Motor neuron (in vitro differentiated cells): Measurements from ENCODE around the gene MAML2. TPM values are rescaled to one million over a fixed set of nuclear protein-coding genes. Genes with fewer than 3 reads are reported as not detected.
A peak's percentile ranks its signal among the peaks of the same experiment; 100 is the strongest.

Experiments used
- ATAC-seq, 8 experiments: fragments of 200-7000 bp; cut with Tn5 transposase; replicated peaks in 6 of 8; 2 replicates each; pipeline ENCODE4 v1.8.0; 2021; ENCODE audit warnings: mild to moderate bottlenecking in 8 of 8, moderate library complexity in 8 of 8
- H3K27ac ChIP-seq, 2 donors: fragments of 250-450 bp; sonication (Bioruptor Pico); 2 replicates each; pipeline ENCODE4 v1.9.0; 2021; ENCODE audit warnings: antibody characterized with exemption in 2 of 2, mild to moderate bottlenecking in 2 of 2, moderate library complexity in 1 of 2
- H3K4me1 ChIP-seq, 2 donors: fragments of 250-450 bp; sonication (Bioruptor Pico); replicated peaks in 1 of 2; 2 replicates each; pipeline ENCODE4 v1.6.1; 2021; ENCODE audit warnings: antibody characterized with exemption in 2 of 2, mild to moderate bottlenecking in 2 of 2, moderate library complexity in 1 of 2
- H3K4me3 ChIP-seq, 5 donors: fragments of 250-450 bp; sonication (Bioruptor Pico); 2 replicates each; pipeline ENCODE4 v1.9.0; 2021; ENCODE audit warnings: antibody characterized with exemption in 5 of 5, mild to moderate bottlenecking in 5 of 5, moderate library complexity in 4 of 5
- WGBS, 10 experiments: fragments of 450-650 bp; shearing (Covaris generic); methylation state at CpG; one replicate each; pipeline ENCODE4 v1.0.0; 2022; 5-methylcytosine and 5-hydroxymethylcytosine counted together
- in situ Hi-C, 9 experiments: fragments of 400-800 bp; cut with MboI; loops; one replicate each; pipeline ENCODE4 v1.15.0; 2021; ENCODE audit warnings: low sequenced_read_pairs in 9 of 9, low pct_unique_long_range_greater_than_20kb in 2 of 9; ENCODE audit not compliant: unreplicated experiment in 9 of 9
- total RNA-seq, 8 experiments: library from RNA; unstranded; fragments of 300-600 nt; gene quantifications; 2 replicates each; pipeline versions ENCODE4 v1.2.3 to v1.2.4, GENCODE V29; 2022

MAML2 gene
- total RNA-seq, 8 experiments from 2014 or later = 4.9 to 21.2 (median 6.4) TPM

- in situ Hi-C loops = no loop called here
- peak in 5 of 8 experiments; percentile 82 to 85 (median 83) for ATAC-seq
- H3K27ac ChIP-seq = peak overlapping the region; percentile 17 to 34
- 13 to 93% (median 71%) methylated on average over 1 to 6 of the region's 6 CpGs; no CpG with 5 or more reads in 4 of the 10 experiments for WGBS, 10 experiments
- H3K4me1 ChIP-seq = peaks cover 30 to 33% of the 10 kb centered on the region in 2 donors
- no peak overlapping the region for H3K4me3 ChIP-seq
These were observed 258.2 kb downstream of the MAML2 start for GRCh38 chr11:96084610-96085318.

GRCh38 chr11:96082936-96083335 is 260.1 kb downstream of the MAML2 start:
- Histone ChIP-seq H3K4me3 (no peak overlapping the region), H3K4me1 (peaks cover 30 to 33% of the 10 kb centered on the region in 2 donors), H3K27ac (no peak overlapping the region)
- WGBS, 10 experiments = 80 to 100% (median 93%) methylated on average over 1 to 2 of the region's 2 CpGs; no CpG with 5 or more reads in 3 of the 10 experiments
- ATAC-seq = no peak
- in situ Hi-C loops = no loop called here

GRCh38 chr11:96082002-96082899 is 260.7 kb downstream of the MAML2 start:
- Histone ChIP-seq H3K27ac (no peak overlapping the region), H3K4me3 (no peak overlapping the region), H3K4me1 (peaks cover 30 to 33% of the 10 kb centered on the region in 2 donors)
- no peak for ATAC-seq
- WGBS, 10 experiments = 67 to 100% (median 91%) methylated on average over 2 to 11 of the region's 11 CpGs
- in situ Hi-C loops = no loop called here

- in situ Hi-C loops = no loop called here
- no peak overlapping the region for H3K27ac ChIP-seq
- H3K4me3 ChIP-seq = no peak overlapping the region
- 61 to 100% (median 92%) methylated on average over 2 to 4 of the region's 4 CpGs; no CpG with 5 or more reads in 2 of the 10 experiments for WGBS, 10 experiments
- H3K4me1 ChIP-seq = peaks cover 30 to 32% of the 10 kb centered on the region in 2 donors
- no peak for ATAC-seq
These were observed 261.4 kb downstream of the MAML2 start for GRCh38 chr11:96081561-96081960.

- no peak overlapping the region for H3K27ac ChIP-seq
- peaks cover 30 to 32% of the 10 kb centered on the region in 2 donors for H3K4me1 ChIP-seq
- ATAC-seq = no peak
- in situ Hi-C loops = no loop called here
- WGBS, 10 experiments = 64 to 95% (median 86%) methylated on average over 1 to 4 of the region's 4 CpGs; no CpG with 5 or more reads in 2 of the 10 experiments
- H3K4me3 ChIP-seq = no peak overlapping the region
These were observed 263.3 kb downstream of the MAML2 start for GRCh38 chr11:96079691-96080090.

GRCh38 chr11:96075532-96075959 is 267.4 kb downstream of the MAML2 start:
- Histone ChIP-seq H3K4me3 (no peak overlapping the region), H3K4me1 (peaks cover 18 to 31% of the 10 kb centered on the region in 2 donors), H3K27ac (no peak overlapping the region)
- in situ Hi-C loops = no loop called here
- WGBS, 10 experiments = 34 to 100% (median 80%) methylated on average over 1 to 5 of the region's 5 CpGs; no CpG with 5 or more reads in 1 of the 10 experiments
- ATAC-seq = peak; percentile 23 to 91 (median 50)

GRCh38 chr11:96074551-96075310 is 268.3 kb downstream of the MAML2 start:
- 44 to 87% (median 78%) methylated on average over 3 to 11 of the region's 11 CpGs; no CpG with 5 or more reads in 1 of the 10 experiments for WGBS, 10 experiments
- H3K4me1 ChIP-seq = peaks cover 18 to 31% of the 10 kb centered on the region in 2 donors
- in situ Hi-C loops = loop anchor here in 4 of 9 experiments (25.0 kb wide), 1 partner anchor 263 kb away; the partner anchor contains the start of gene MAML2 (in 4 of the 4)
- no peak overlapping the region for H3K27ac ChIP-seq
- H3K4me3 ChIP-seq = no peak overlapping the region
- ATAC-seq = peak in 6 of 8 experiments; percentile 40 to 85 (median 60)

- 82 to 100% (median 95%) methylated on average over 1 to 5 of the region's 6 CpGs; no CpG with 5 or more reads in 2 of the 10 experiments for WGBS, 10 experiments
- Histone ChIP-seq H3K4me3 (no peak overlapping the region), H3K27ac (no peak overlapping the region), H3K4me1 (peaks cover 18 to 31% of the 10 kb centered on the region in 2 donors)
- no peak for ATAC-seq
- in situ Hi-C loops = loop anchor here in 4 of 9 experiments (25.0 kb wide), 1 partner anchor 264 kb away; the partner anchor contains the start of gene MAML2 (in 4 of the 4)
These were observed 269.5 kb downstream of the MAML2 start for GRCh38 chr11:96073536-96073935.

GRCh38 chr11:96072592-96072991 is 270.4 kb downstream of the MAML2 start:
- Histone ChIP-seq H3K4me1 (peaks cover 18 to 31% of the 10 kb centered on the region in 2 donors), H3K4me3 (no peak overlapping the region), H3K27ac (no peak overlapping the region)
- WGBS, 10 experiments = 80 to 100% (median 97%) methylated on average over 1 to 7 of the region's 7 CpGs; no CpG with 5 or more reads in 1 of the 10 experiments
- in situ Hi-C loops = loop anchor here in 4 of 9 experiments (25.0 kb wide), 1 partner anchor 265 kb away; the partner anchor contains the start of gene MAML2 (in 4 of the 4)
- ATAC-seq = no peak

- ATAC-seq = no peak
- WGBS, 10 experiments = 67 to 100% (median 82%) methylated on average over 1 to 4 of the region's 8 CpGs; no CpG with 5 or more reads in 4 of the 10 experiments
These were observed 272.5 kb downstream of the MAML2 start for GRCh38 chr11:96070453-96070852.

GRCh38 chr11:96067160-96067559 is 275.8 kb downstream of the MAML2 start:
- H3K27ac ChIP-seq = no peak overlapping the region
- WGBS, 10 experiments = 57 to 90% (median 79%) methylated on average over 1 to 3 of the region's 3 CpGs; no CpG with 5 or more reads in 4 of the 10 experiments
- in situ Hi-C loops = loop anchor here in 4 of 9 experiments (25.0 kb wide), 1 partner anchor 270 kb away; the partner anchor contains the start of gene MAML2 (in 4 of the 4)

More at GRCh38 chr11:96070453-96070852, 272.5 kb downstream of the MAML2 start:
- Histone ChIP-seq H3K4me3 (no peak overlapping the region), H3K27ac (no peak overlapping the region), H3K4me1 (peaks cover 6 to 17% of the 10 kb centered on the region in 2 donors)
- in situ Hi-C loops = loop anchor here in 4 of 9 experiments (25.0 kb wide), 1 partner anchor 267 kb away; the partner anchor contains the start of gene MAML2 (in 4 of the 4)

GRCh38 chr11:96065379-96065778 is 277.6 kb downstream of the MAML2 start:
- Histone ChIP-seq H3K27ac (no peak overlapping the region), H3K4me1 (peaks cover 0 to 19% of the 10 kb centered on the region in 2 donors), H3K4me3 (no peak overlapping the region)
- 17 to 100% (median 100%) methylated on average over 1 to 2 of the region's 3 CpGs; no CpG with 5 or more reads in 3 of the 10 experiments for WGBS, 10 experiments
- in situ Hi-C loops = loop anchor here in 4 of 9 experiments (25.0 kb wide), 1 partner anchor 272 kb away; the partner anchor contains the start of gene MAML2 (in 4 of the 4)
- no peak for ATAC-seq

More at GRCh38 chr11:96067160-96067559, 275.8 kb downstream of the MAML2 start:
- H3K4me1 ChIP-seq = peaks cover 0 to 11% of the 10 kb centered on the region in 2 donors
- no peak for ATAC-seq
- H3K4me3 ChIP-seq = no peak overlapping the region
